H9 (cell line): Measurements from ENCODE around the gene ST8SIA6. TPM values are rescaled to one million over a fixed set of nuclear protein-coding genes. Genes with fewer than 3 reads are reported as not detected.

ENCODE experiments used
- DNase-seq: peaks from one replicate; pipeline ENCODE4 v3.0.0-alpha.2; 2017
- H2AFZ ChIP-seq: one replicate; pipeline ENCODE4 v1.6.1; 2013; ENCODE audit warnings: mild to moderate bottlenecking, low read length, control low read depth, moderate library complexity
- H2AK5ac ChIP-seq: 2 replicates; pipeline ENCODE4 v1.6.1; 2013; ENCODE audit warnings: low read length, control low read depth, mixed read lengths; ENCODE audit not compliant: insufficient read length
- H2BK120ac ChIP-seq: one replicate; pipeline ENCODE4 v1.6.1; 2013; ENCODE audit warnings: low read depth, mild to moderate bottlenecking, low read length, control low read depth, inconsistent platforms; ENCODE audit not compliant: poor library complexity, severe bottlenecking
- H2BK12ac ChIP-seq: 2 replicates; pipeline ENCODE4 v1.6.1; 2013; ENCODE audit warnings: low read length, control low read depth, mixed read lengths, low read depth; ENCODE audit not compliant: insufficient read length
- H2BK15ac ChIP-seq: 2 replicates; pipeline ENCODE4 v1.6.1; 2013; ENCODE audit warnings: low read depth, low read length, control low read depth
- H2BK20ac ChIP-seq: one replicate; pipeline ENCODE4 v1.6.1; 2013; ENCODE audit warnings: low read depth, mild to moderate bottlenecking, low read length, control low read depth, inconsistent platforms; ENCODE audit not compliant: poor library complexity, severe bottlenecking
- H2BK5ac ChIP-seq: 2 replicates; pipeline ENCODE4 v1.6.1; 2013; ENCODE audit warnings: low read length, control low read depth, mixed read lengths; ENCODE audit not compliant: insufficient read length
- H3K14ac ChIP-seq: 2 replicates; pipeline ENCODE4 v1.6.1; 2013; ENCODE audit warnings: low read length, control low read depth; ENCODE audit not compliant: insufficient read depth
- H3K18ac ChIP-seq: 2 replicates; pipeline ENCODE4 v1.6.1; 2013; ENCODE audit warnings: low read depth, mild to moderate bottlenecking, mixed read lengths, low read length, control low read depth; ENCODE audit not compliant: insufficient read length
- H3K23ac ChIP-seq: 2 replicates; pipeline ENCODE4 v1.6.1; 2013; ENCODE audit warnings: low read length, control low read depth, mixed read lengths, low read depth; ENCODE audit not compliant: insufficient read length
- H3K23me2 ChIP-seq: 2 replicates; pipeline ENCODE4 v1.6.1; 2013; ENCODE audit warnings: low read depth, mild to moderate bottlenecking, mixed read lengths, low read length, control low read depth; ENCODE audit not compliant: insufficient read length, poor library complexity, severe bottlenecking
- H3K27ac ChIP-seq: 2 replicates; pipeline ENCODE4 v1.5.1; 2013; ENCODE audit warnings: low read length, control low read depth, mixed read lengths, low read depth; ENCODE audit not compliant: insufficient read length
- H3K27me3 ChIP-seq: 2 replicates; pipeline ENCODE4 v1.6.1; 2013; ENCODE audit warnings: low read length, control low read depth, inconsistent platforms; ENCODE audit not compliant: insufficient read depth
- H3K4ac ChIP-seq: 2 replicates; pipeline ENCODE4 v1.6.1; 2013; ENCODE audit warnings: low read depth, mild to moderate bottlenecking, control low read depth, inconsistent platforms, low read length, moderate library complexity
- H3K4me1 ChIP-seq: 2 replicates; pipeline ENCODE4 v1.6.1; 2013; ENCODE audit warnings: low read length, control low read depth, inconsistent platforms; ENCODE audit not compliant: insufficient read depth
- H3K4me2 ChIP-seq: 2 replicates; pipeline ENCODE4 v1.6.1; 2013; ENCODE audit warnings: low read length, control low read depth, mixed read lengths; ENCODE audit not compliant: insufficient read length, insufficient read depth
- H3K56ac ChIP-seq: 2 replicates; pipeline ENCODE4 v1.6.1; 2013; ENCODE audit warnings: low read depth, mild to moderate bottlenecking, mixed read lengths, low read length, control low read depth; ENCODE audit not compliant: insufficient read length
- H3K79me1 ChIP-seq: 2 replicates; pipeline ENCODE4 v1.6.1; 2013; ENCODE audit warnings: low read depth, mild to moderate bottlenecking, moderate library complexity, low read length, control low read depth, inconsistent platforms; ENCODE audit not compliant: insufficient read depth, poor library complexity, severe bottlenecking
- H3K79me2 ChIP-seq: 2 replicates; pipeline ENCODE4 v1.6.1; 2013; ENCODE audit warnings: low read length, control low read depth, inconsistent platforms; ENCODE audit not compliant: insufficient read depth
- H3K9ac ChIP-seq: 2 replicates; pipeline ENCODE4 v1.6.1; 2013; ENCODE audit warnings: low read length, control low read depth, mixed read lengths; ENCODE audit not compliant: insufficient read length; ENCODE audit errors: extremely low read depth
- H3K9me3 ChIP-seq: one replicate; pipeline ENCODE4 v1.6.1; 2013; ENCODE audit warnings: low read depth, low read length, inconsistent platforms; ENCODE audit not compliant: control insufficient read depth
- H3T11ph ChIP-seq: one replicate; pipeline ENCODE4 v1.6.1; 2013; ENCODE audit warnings: mild to moderate bottlenecking, low read length, control low read depth, inconsistent platforms
- H4K20me1 ChIP-seq: one replicate; pipeline ENCODE4 v1.6.1; 2013; ENCODE audit not compliant: control insufficient read depth, insufficient read length, insufficient read depth
- H4K5ac ChIP-seq: 2 replicates; pipeline ENCODE4 v1.6.1; 2013; ENCODE audit warnings: low read depth, mild to moderate bottlenecking, mixed read lengths, low read length, control low read depth; ENCODE audit not compliant: insufficient read length
- H4K8ac ChIP-seq: replicated peaks from 2 replicates; pipeline ENCODE4 v1.6.1; 2013; ENCODE audit warnings: low read length, control low read depth, mixed read lengths, low read depth; ENCODE audit not compliant: insufficient read length
- H4K91ac ChIP-seq: 2 replicates; pipeline ENCODE4 v1.6.1; 2013; ENCODE audit warnings: low read depth, mild to moderate bottlenecking, moderate library complexity, mixed read lengths, low read length, control low read depth; ENCODE audit not compliant: insufficient read length
- H3K27ac Mint-ChIP-seq, 3 experiments: 2 replicates in 2 of 3; 3 replicates in 1 of 3; pipeline ENCODE4 v1.8.0; 2020 to 2021; ENCODE audit warnings: mixed read lengths in 3 of 3, mild to moderate bottlenecking in 1 of 3, moderate library complexity in 1 of 3
- H3K27me3 Mint-ChIP-seq: 2 replicates; pipeline ENCODE4 v1.8.0; 2021; ENCODE audit warnings: low read depth, mild to moderate bottlenecking, moderate library complexity, mixed read lengths
- H3K36me3 Mint-ChIP-seq, 3 experiments: 2 replicates in 2 of 3; 3 replicates in 1 of 3; pipeline ENCODE4 v1.8.0; 2020 to 2021; ENCODE audit warnings: low read depth in 3 of 3, mixed read lengths in 3 of 3; ENCODE audit not compliant: insufficient read depth in 1 of 3
- H3K4me1 Mint-ChIP-seq, 2 experiments: 2 replicates each; pipeline ENCODE4 v1.8.0; 2020; ENCODE audit warnings: mixed read lengths in 2 of 2
- H3K4me3 Mint-ChIP-seq, 2 experiments: 2 replicates in 1 of 2; 3 replicates in 1 of 2; pipeline ENCODE4 v1.8.0; 2020 to 2021; ENCODE audit warnings: mild to moderate bottlenecking in 2 of 2, mixed read lengths in 2 of 2, moderate library complexity in 1 of 2
- H3K9me3 Mint-ChIP-seq, 2 experiments: 2 replicates in 1 of 2; 3 replicates in 1 of 2; pipeline ENCODE4 v1.8.0; 2020; ENCODE audit warnings: mild to moderate bottlenecking in 2 of 2, mixed read lengths in 2 of 2, moderate library complexity in 1 of 2
- WGBS: extraction: QIAGEN DNeasy Blood & Tissue Kit; methylation state at CpG from one replicate; pipeline ENCODE4 v1.1.7; 2013; ENCODE audit warnings: missing lambda C conversion rate, low lambda C conversion rate, mixed read lengths; ENCODE audit not compliant: insufficient read length; ENCODE audit errors: extremely low coverage; 5-methylcytosine and 5-hydroxymethylcytosine counted together
- total RNA-seq: library from RNA; stranded (reverse); gene quantifications from 2 replicates; pipeline ENCODE4 v1.2.1, GENCODE V29; 2021
- TF ChIP-seq, protein P1 (sequence below): fragments of 200-600 bp; sonication (generic); conservative IDR thresholded peaks from 3 replicates; pipeline ENCODE4 v1.8.0; 2021; ENCODE audit warnings: antibody characterized with exemption, mild to moderate bottlenecking

ST8SIA6 gene
- total RNA-seq, 1 experiment from 2014 or later, result 0.37 TPM

DNA sequence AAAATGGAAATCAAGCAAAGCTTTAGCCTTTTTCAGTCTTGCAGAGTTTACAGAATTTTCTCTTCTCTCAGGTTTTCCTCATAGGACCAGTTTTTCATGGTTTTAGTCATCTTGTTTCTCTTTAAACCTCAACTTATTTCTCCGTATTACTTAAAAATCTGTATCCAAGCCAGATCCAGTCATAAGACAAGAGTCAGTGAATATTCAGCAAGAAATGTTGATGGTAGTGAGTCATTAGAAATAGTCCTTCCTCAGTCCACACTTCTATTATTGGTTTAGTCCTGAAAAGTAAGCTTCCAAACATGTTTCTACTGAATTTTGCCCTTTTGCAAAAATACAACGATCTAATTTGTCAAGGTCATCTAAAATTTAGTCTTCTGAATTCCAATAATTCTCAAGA lies 119.3 kb downstream of the ST8SIA6 start:
- no peak overlapping the region for H3K14ac ChIP-seq
- H2BK15ac ChIP-seq, result no peak overlapping the region
- no peaks in the 10 kb centered on the region for H3K23me2 ChIP-seq
- H3T11ph ChIP-seq, result no peak overlapping the region
- no peaks in the 10 kb centered on the region for H4K20me1 ChIP-seq
- H2BK20ac ChIP-seq, result no peak overlapping the region
- H2BK120ac ChIP-seq, result no peak overlapping the region
- H4K5ac ChIP-seq, result no peak overlapping the region
- H2AFZ ChIP-seq, result no peak overlapping the region
- H3K9me3 ChIP-seq, result no peaks in the 10 kb centered on the region
- H3K4me1 Mint-ChIP-seq, result no peaks in the 10 kb centered on the region
- no peak overlapping the region for H3K4me3 Mint-ChIP-seq
- no peaks in the 10 kb centered on the region for H3K4me1 ChIP-seq
- no peak overlapping the region for H3K23ac ChIP-seq
- TF ChIP-seq, protein P1, sequence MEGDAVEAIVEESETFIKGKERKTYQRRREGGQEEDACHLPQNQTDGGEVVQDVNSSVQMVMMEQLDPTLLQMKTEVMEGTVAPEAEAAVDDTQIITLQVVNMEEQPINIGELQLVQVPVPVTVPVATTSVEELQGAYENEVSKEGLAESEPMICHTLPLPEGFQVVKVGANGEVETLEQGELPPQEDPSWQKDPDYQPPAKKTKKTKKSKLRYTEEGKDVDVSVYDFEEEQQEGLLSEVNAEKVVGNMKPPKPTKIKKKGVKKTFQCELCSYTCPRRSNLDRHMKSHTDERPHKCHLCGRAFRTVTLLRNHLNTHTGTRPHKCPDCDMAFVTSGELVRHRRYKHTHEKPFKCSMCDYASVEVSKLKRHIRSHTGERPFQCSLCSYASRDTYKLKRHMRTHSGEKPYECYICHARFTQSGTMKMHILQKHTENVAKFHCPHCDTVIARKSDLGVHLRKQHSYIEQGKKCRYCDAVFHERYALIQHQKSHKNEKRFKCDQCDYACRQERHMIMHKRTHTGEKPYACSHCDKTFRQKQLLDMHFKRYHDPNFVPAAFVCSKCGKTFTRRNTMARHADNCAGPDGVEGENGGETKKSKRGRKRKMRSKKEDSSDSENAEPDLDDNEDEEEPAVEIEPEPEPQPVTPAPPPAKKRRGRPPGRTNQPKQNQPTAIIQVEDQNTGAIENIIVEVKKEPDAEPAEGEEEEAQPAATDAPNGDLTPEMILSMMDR, result no peak
- no peak overlapping the region for H3K4ac ChIP-seq
- no peak overlapping the region for H3K18ac ChIP-seq
- H2AK5ac ChIP-seq, result no peak overlapping the region
- no peak for DNase-seq
- no peak overlapping the region for H3K9ac ChIP-seq
- no peaks in the 10 kb centered on the region for H3K27me3 ChIP-seq
- peaks cover under 1% of the 10 kb centered on the region; the same call in 1 of the 2 replicates for H3K27me3 Mint-ChIP-seq
- no peak overlapping the region for H4K91ac ChIP-seq
- no peaks in the 10 kb centered on the region for H3K79me2 ChIP-seq
- WGBS, result no CpG with 5 or more reads among the region's 2 CpGs
- H4K8ac ChIP-seq, result no peak overlapping the region
- H3K79me1 ChIP-seq, result no peaks in the 10 kb centered on the region
- no peak overlapping the region for H3K27ac ChIP-seq
- H3K27ac Mint-ChIP-seq, result no peak overlapping the region
- H3K36me3 Mint-ChIP-seq, result peaks cover 0 to 3% (median 2%) of the 10 kb centered on the region in 3 experiments; a peak in 3 of 7 replicates
- H2BK12ac ChIP-seq, result no peak overlapping the region
- H2BK5ac ChIP-seq, result no peak overlapping the region
- H3K9me3 Mint-ChIP-seq, result peaks cover 2 to 5% of the 10 kb centered on the region in 2 experiments
- H3K56ac ChIP-seq, result no peak overlapping the region
- no peak overlapping the region for H3K4me2 ChIP-seq
